Measurements from ENCODE around the gene GALNT1. TPM values are rescaled to one million over a fixed set of nuclear protein-coding genes. Genes with fewer than 3 reads are reported as not detected.

GALNT1 gene
- total and polyA plus RNA-seq, 2 of the 4 experiments (the other 2 are of a cell fraction), result 24.9 to 43.9 TPM

DNA sequence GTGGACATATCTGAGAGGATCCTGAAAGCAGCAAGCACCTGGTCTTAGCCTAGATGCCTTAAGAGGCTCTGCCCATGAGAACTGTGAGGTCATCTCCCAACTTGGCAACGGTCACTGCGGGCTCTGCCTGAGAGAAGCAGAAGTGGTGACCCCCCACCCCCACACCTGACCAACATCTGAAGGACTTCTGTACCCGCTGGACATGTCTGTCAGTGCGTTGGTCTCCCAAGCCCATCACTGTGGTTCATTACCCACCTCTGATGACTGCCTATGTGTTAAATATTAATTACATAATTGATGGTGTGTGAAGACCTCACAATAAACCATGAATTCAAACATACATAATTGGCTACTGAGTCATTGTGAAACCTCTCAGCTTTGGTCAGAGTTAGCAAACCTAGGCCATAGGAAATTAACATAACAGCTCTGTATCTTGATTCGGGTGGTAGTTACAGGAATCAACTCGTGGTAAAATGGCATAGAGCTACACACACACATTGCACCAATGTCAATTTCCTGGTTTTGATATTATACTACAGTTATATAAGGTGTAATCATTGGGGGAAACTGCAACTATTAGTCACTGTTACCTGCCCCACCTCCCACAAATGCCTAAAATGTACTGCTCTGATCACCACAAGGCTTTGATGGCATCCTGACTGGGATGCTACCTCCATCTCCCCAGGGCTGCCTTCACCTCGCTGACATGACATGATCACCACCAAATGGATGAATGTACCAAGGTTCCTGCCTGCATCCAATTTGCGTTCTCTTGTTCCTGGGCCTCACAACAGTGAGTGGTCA is 4.3 kb upstream of the GALNT1 start (continued):
- TF ChIP-seq MAFK (IDR thresholded peaks at IDR 0.05; ENCODE audit: low read depth, low read length), result no peak

DNA sequence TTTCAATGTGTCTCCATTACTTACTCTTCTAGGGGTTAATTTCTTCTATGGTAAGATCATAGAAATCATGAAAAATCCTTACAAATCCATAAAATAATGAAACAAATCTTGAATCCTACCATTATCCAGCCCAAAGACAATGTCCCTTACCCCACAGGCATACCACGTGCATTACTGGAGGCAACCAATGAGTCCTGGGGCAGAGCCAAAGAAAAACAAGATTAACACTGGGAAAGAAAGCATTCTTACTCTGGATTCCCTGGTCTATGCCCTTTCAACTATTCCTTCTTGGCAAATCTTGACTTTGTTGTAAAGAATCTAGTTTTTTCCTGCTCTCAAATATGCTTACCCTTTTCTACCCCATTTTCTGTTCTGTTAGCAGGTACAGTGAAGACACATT is 3.1 kb upstream of the GALNT1 start:
- H3K14ac ChIP-seq (replicated peaks; ENCODE audit: low read depth, low read length), result no peak overlapping the region
- peaks cover 12% of the 10 kb centered on the region; the same call in 1 of the 2 replicates for H4K20me1 ChIP-seq (ENCODE audit: insufficient read depth, low read length)
- no peak overlapping the region for H2AFZ ChIP-seq (replicated peaks; ENCODE audit: low read length, poor library complexity)
- H3K23ac ChIP-seq (ENCODE audit: low read depth, low read length), result no peak overlapping the region
- H3K4me1 ChIP-seq (ENCODE audit: control insufficient read depth, insufficient read depth, low read length), result peaks cover 5% of the 10 kb centered on the region
- no peaks in the 10 kb centered on the region for H3K9me3 ChIP-seq (ENCODE audit: control insufficient read depth, insufficient read depth, low read length)
- H2BK20ac ChIP-seq (ENCODE audit: low read depth, low read length), result no peak overlapping the region
- H3K27ac ChIP-seq (ENCODE audit: insufficient read depth, low read length), result no peak overlapping the region
- no peak overlapping the region for H3K18ac ChIP-seq (ENCODE audit: low read depth, low read length)
- H3K79me1 ChIP-seq (ENCODE audit: low read depth in 1 of 2, low read length in 2 of 2), result peaks cover 15% of the 10 kb centered on the region in 2 experiments
- no peak overlapping the region for H3K56ac ChIP-seq (ENCODE audit: extremely low read depth, insufficient read depth, low read length)
- whole genome bisulfite sequencing, 2 experiments (ENCODE audit: extremely low coverage in 2 of 2, insufficient read length in 1 of 2), result no CpG with 5 or more reads among the region's 1 CpG
- H2AK9ac ChIP-seq (replicated peaks; ENCODE audit: low read depth, low read length, poor library complexity), result no peak overlapping the region
- no peak overlapping the region for H3K4ac ChIP-seq (ENCODE audit: low read depth, low read length)
- intact Hi-C loops (cut with micrococcal nuclease) (loop anchor here (10.0 kb wide), 1 partner anchor 84 kb away; the partner anchor contains the start of gene INO80C), dilution Hi-C loops (cut with HindIII; ENCODE audit: low sequenced_read_pairs, unreplicated experiment) (no loop called here), in situ Hi-C loops (cut with MboI; ENCODE audit: low sequenced_read_pairs) (no loop called here)
- no peaks in the 10 kb centered on the region for H3K36me3 ChIP-seq (ENCODE audit: control insufficient read depth, insufficient read depth, low read length)
- no TSS peak for BruUV-seq (replicated peaks)
- peaks cover 2% of the 10 kb centered on the region for H3K9me1 ChIP-seq (ENCODE audit: insufficient read depth, low read length)
- no peak overlapping the region for H3K4me3 ChIP-seq (ENCODE audit: insufficient read depth, low read depth, low read length)
- H2BK120ac ChIP-seq (ENCODE audit: low read depth, low read length), result no peak overlapping the region
- H2AK5ac ChIP-seq (ENCODE audit: low read depth, low read length), result no peak overlapping the region
- ATAC-seq (ENCODE audit: low read depth) (no peak), DNase-seq (peak; percentile 6)
- H4K91ac ChIP-seq (ENCODE audit: insufficient read depth, low read depth, low read length), result no peak overlapping the region
- no peaks in the 10 kb centered on the region for H3K27me3 ChIP-seq (ENCODE audit: control insufficient read depth, insufficient read depth, low read length)
- no peak overlapping the region for H4K8ac ChIP-seq (ENCODE audit: low read depth in 2 of 2, low read length in 2 of 2)
- no peak overlapping the region for H3K4me2 ChIP-seq (ENCODE audit: low read depth, low read length)
- H3K9ac ChIP-seq (ENCODE audit: low read depth, low read length), result no peak overlapping the region
- no peak overlapping the region for H2BK15ac ChIP-seq (ENCODE audit: low read depth, low read length)
- no peak overlapping the region for H4K5ac ChIP-seq (ENCODE audit: low read depth, low read length)
- no peak overlapping the region for H2BK5ac ChIP-seq (ENCODE audit: low read depth, low read length, poor library complexity, severe bottlenecking)
- POLR2A ChIA-PET (ENCODE audit: unreplicated experiment), result no interaction called here
- CTCF ChIA-PET, result no interaction called here
- TF ChIP-seq FOS (IDR thresholded peaks at IDR 0.05; ENCODE audit: low read depth, low read length), result no peak
- TF ChIP-seq CHD1 (IDR thresholded peaks at IDR 0.05; ENCODE audit: low read depth, low read length), result no peak
- TF ChIP-seq, protein P1, sequence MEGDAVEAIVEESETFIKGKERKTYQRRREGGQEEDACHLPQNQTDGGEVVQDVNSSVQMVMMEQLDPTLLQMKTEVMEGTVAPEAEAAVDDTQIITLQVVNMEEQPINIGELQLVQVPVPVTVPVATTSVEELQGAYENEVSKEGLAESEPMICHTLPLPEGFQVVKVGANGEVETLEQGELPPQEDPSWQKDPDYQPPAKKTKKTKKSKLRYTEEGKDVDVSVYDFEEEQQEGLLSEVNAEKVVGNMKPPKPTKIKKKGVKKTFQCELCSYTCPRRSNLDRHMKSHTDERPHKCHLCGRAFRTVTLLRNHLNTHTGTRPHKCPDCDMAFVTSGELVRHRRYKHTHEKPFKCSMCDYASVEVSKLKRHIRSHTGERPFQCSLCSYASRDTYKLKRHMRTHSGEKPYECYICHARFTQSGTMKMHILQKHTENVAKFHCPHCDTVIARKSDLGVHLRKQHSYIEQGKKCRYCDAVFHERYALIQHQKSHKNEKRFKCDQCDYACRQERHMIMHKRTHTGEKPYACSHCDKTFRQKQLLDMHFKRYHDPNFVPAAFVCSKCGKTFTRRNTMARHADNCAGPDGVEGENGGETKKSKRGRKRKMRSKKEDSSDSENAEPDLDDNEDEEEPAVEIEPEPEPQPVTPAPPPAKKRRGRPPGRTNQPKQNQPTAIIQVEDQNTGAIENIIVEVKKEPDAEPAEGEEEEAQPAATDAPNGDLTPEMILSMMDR (conservative IDR thresholded peaks at IDR 0.05; ENCODE audit: low read depth, low read length), result no peak
- TF ChIP-seq RFX5 (IDR thresholded peaks at IDR 0.05; ENCODE audit: low read depth, low read length), result no peak
- no peak for TF ChIP-seq RAD21 (IDR thresholded peaks at IDR 0.05; ENCODE audit: low read length)
- TF ChIP-seq MAFK (IDR thresholded peaks at IDR 0.05; ENCODE audit: low read depth, low read length), result no peak
- TF ChIP-seq, protein P2, sequence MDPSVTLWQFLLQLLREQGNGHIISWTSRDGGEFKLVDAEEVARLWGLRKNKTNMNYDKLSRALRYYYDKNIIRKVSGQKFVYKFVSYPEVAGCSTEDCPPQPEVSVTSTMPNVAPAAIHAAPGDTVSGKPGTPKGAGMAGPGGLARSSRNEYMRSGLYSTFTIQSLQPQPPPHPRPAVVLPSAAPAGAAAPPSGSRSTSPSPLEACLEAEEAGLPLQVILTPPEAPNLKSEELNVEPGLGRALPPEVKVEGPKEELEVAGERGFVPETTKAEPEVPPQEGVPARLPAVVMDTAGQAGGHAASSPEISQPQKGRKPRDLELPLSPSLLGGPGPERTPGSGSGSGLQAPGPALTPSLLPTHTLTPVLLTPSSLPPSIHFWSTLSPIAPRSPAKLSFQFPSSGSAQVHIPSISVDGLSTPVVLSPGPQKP (IDR thresholded peaks at IDR 0.05; ENCODE audit: borderline replicate concordance, low read depth, low read length), result no peak
- no peak for TF ChIP-seq NFE2L2 (IDR thresholded peaks at IDR 0.05; ENCODE audit: low read depth, low read length)
- TF ChIP-seq MXI1 (IDR thresholded peaks at IDR 0.05; ENCODE audit: borderline replicate concordance, low read depth, low read length), result no peak
- no peak for TF ChIP-seq MAZ (IDR thresholded peaks at IDR 0.05; ENCODE audit: borderline replicate concordance, low read depth, low read length)
- TF ChIP-seq BHLHE40 (IDR thresholded peaks at IDR 0.05; ENCODE audit: low read depth, low read length), result no peak
- TF ChIP-seq, protein P3, sequence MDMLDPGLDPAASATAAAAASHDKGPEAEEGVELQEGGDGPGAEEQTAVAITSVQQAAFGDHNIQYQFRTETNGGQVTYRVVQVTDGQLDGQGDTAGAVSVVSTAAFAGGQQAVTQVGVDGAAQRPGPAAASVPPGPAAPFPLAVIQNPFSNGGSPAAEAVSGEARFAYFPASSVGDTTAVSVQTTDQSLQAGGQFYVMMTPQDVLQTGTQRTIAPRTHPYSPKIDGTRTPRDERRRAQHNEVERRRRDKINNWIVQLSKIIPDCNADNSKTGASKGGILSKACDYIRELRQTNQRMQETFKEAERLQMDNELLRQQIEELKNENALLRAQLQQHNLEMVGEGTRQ (IDR thresholded peaks at IDR 0.05; ENCODE audit: low read depth, low read length), result no peak
